KOPT-K1 (cell line): ENCODE results near the gene FKBP1B.
"Not testable (repeated sequence)": the region's sequence is repeated elsewhere in the genome, so short reads cannot be mapped to it uniquely, and the experiment has no call there.

Experiments
- H3K27ac ChIP-seq: fragments of 200-600 bp; sonication (generic); 2 replicates; pipeline ENCODE4 v1.5.1; 2016; ENCODE audit warnings: antibody characterized with exemption, mild to moderate bottlenecking, low read depth, low read length; ENCODE audit not compliant: poor library complexity, severe bottlenecking
- H3K36me3 ChIP-seq: fragments of 200-600 bp; sonication (generic); 2 replicates; pipeline ENCODE4 v1.5.1; 2017; ENCODE audit warnings: antibody characterized with exemption, mild to moderate bottlenecking, low read length, moderate library complexity; ENCODE audit not compliant: insufficient read depth
- H3K9me3 ChIP-seq: fragments of 200-600 bp; sonication (generic); 2 replicates; pipeline ENCODE4 v1.5.1; 2017; ENCODE audit warnings: antibody characterized with exemption, low read length, mild to moderate bottlenecking; ENCODE audit not compliant: insufficient read depth, poor library complexity, severe bottlenecking

Gene FKBP1B

GRCh38 chr2:24049485-24050021 is at the start of gene FKBP1B:
TSS of gene FKBP1B (plus strand) at chr2:24049741. CDS start at chr2:24049850, 109 bp downstream.
- Histone ChIP-seq H3K36me3 (no peaks in the 10 kb centered on the region), H3K9me3 (no peaks in the 10 kb centered on the region), H3K27ac (no peak within 1 kb of the TSS)

DNA sequence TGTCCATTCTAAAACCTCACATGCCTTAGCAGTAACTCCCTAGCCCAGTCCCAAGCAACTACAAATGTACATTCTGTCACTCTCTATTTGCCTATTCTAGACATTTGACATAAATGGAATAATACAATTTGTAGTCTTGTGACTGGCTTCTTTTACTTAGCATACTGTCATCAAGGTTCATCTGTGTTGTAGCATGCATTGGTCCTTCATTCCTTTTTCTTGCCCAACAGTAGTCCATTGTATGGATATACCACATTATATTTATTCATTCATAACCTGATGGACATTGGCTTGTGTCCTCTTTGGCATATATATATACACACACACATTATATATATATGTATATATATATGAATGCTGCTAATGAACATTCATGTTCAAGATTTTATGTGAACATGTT is 41.8 kb upstream of the FKBP1B start:
- Histone ChIP-seq H3K36me3 (no peaks in the 10 kb centered on the region), H3K27ac (no peak overlapping the region), H3K9me3 (no peaks in the 10 kb centered on the region)

DNA sequence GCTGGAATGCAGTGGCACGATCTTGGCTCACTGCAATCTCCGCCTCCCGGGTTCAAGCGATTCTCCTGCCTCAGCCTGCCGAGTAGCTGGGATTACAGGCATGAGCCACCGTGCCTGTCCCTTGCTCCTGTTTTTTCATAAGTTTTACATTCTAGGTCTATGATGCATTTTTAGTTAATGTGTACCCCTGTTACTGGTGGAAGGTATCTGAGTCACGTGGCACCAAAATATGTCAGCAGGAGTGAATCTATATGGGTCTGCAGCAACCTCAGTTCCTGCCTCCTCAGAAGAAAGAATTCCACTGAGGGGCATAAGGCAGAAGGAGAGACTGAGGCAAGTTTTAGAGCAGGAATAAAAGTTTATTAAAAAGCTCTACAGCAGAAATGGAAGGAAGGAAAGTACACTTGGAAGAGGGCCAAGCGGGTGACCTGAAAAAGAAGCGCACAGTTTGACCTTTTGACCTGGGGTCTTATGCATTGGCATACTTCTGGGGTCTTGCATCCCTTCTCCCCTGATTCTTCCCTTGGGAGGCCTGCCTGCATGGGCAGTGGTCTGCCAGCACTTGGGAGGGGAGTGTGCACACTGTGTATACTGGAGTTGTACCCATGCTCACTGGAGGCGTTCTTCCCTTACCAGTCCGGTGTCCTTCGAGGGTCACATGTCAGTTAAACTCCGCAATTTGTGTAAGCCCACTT is 40.7 kb upstream of the FKBP1B start:
- Histone ChIP-seq H3K36me3 (no peaks in the 10 kb centered on the region), H3K27ac (no peak overlapping the region), H3K9me3 (no peaks in the 10 kb centered on the region)

DNA sequence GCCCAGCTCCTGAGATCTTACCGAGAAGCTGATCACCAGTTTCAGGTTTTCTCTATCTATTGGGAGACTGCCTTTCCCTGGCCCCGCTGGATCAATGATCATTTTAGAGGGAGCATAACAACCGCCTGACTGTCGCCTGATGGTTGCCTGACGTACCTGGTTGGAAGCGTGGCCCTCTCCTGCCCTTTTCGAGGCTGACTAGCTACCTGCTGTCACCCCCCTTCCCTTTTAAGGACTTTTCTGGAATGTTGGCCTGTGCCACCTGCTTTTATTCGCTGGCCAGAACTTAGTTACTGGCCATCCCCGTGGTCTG is 40.2 kb upstream of the FKBP1B start:
- Histone ChIP-seq H3K27ac (no peak overlapping the region), H3K36me3 (no peaks in the 10 kb centered on the region), H3K9me3 (no peaks in the 10 kb centered on the region)

DNA sequence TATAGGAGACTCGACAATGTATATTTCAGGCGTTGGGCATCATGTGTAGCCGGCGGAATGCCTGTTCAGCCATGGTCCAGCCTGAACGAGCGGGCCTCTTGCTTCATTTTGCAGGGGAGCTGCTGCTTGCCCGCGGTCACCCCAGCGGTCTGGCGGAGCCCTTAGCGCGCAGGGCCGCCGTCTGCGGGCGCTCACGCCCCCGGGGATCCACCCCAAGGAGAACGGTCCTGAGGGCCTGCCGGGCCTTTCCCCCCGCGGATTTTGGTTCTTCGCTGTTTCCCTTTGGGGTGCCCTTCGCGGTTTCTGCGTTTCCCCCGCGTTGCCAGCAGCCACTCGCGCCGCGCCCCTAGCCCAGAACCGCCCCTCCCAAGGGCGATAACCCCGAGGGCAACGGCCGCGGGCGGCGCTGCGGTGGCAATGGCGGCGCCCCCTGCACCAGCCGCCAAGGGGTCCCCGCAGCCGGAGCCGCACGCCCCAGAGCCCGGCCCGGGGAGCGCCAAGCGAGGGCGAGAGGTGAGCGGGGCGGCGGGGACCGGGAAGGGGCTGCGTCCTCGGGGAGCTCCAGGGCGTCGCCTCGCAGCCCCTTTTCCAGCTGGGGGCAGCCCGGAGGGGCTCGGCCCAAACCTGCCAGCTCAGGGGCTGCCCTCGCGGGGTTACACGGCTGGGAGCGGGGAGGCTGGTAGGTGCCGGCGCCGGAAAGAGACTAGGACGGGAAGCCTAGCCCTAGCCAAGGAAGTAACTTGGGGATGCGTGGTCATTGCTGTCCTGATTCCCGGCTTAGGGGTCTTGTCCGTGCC is 39.7 kb upstream of the FKBP1B start, which contains the start of gene MFSD2B:
TSS of gene MFSD2B (plus strand) at position 406 of the 797 bp plus-strand sequence. CDS start at position 418, 12 bp downstream.
- Histone ChIP-seq H3K36me3 (no peaks in the 10 kb centered on the region), H3K9me3 (no peaks in the 10 kb centered on the region), H3K27ac (no peak within 1 kb of the TSS)

DNA sequence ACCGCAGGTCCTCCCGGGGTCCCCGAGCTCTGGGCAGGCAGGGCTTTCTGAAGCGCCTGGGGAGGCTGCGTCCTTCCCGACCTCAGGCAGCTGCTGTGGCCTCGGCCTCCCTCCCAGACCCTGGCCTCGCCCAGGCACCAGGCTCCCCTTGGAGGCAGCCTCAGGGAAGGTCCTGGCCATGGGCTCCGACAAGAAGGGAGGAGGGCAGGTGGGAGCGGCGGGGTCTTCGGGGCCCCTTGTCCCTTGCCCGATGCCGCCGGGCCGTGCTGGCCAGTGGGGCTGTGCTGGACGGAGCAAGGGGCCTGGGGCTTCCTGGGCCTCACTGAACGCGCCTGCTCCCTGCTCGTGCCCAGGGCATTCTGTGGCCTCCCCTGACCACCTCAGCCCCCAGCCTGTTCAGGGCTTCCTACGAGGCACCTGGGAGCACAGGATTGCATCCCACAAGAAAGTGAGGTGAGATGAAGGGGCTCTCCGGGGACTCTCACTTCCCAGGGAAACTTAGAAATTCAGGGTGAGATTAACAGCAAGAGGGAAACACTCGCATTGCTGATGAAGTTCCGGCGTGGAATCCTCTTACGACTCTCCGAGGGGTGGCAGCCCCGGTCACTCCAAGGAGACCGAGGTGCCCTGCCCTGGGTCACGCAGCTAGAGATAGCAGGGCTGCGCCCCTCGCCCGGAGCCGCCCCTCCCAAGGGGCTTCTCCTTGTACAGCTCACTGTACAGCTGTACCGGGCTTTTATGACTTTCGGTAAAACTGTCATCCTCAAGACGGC is 38.9 kb upstream of the FKBP1B start:
- no peaks in the 10 kb centered on the region for H3K9me3 ChIP-seq
- no peak overlapping the region for H3K27ac ChIP-seq
- H3K36me3 ChIP-seq, result no peaks in the 10 kb centered on the region

GRCh38 chr2:24011250-24012104 is 38.1 kb upstream of the FKBP1B start:
- no peak overlapping the region for H3K27ac ChIP-seq
- H3K36me3 ChIP-seq, result no peaks in the 10 kb centered on the region
- no peaks in the 10 kb centered on the region for H3K9me3 ChIP-seq

GRCh38 chr2:24012521-24013188 is 36.9 kb upstream of the FKBP1B start:
- Histone ChIP-seq H3K36me3 (no peaks in the 10 kb centered on the region), H3K9me3 (no peaks in the 10 kb centered on the region), H3K27ac (no peak overlapping the region)

GRCh38 chr2:24014902-24015301 is 34.6 kb upstream of the FKBP1B start:
- H3K27ac ChIP-seq, H3K9me3 ChIP-seq, H3K36me3 ChIP-seq: not testable (repeated sequence)

DNA sequence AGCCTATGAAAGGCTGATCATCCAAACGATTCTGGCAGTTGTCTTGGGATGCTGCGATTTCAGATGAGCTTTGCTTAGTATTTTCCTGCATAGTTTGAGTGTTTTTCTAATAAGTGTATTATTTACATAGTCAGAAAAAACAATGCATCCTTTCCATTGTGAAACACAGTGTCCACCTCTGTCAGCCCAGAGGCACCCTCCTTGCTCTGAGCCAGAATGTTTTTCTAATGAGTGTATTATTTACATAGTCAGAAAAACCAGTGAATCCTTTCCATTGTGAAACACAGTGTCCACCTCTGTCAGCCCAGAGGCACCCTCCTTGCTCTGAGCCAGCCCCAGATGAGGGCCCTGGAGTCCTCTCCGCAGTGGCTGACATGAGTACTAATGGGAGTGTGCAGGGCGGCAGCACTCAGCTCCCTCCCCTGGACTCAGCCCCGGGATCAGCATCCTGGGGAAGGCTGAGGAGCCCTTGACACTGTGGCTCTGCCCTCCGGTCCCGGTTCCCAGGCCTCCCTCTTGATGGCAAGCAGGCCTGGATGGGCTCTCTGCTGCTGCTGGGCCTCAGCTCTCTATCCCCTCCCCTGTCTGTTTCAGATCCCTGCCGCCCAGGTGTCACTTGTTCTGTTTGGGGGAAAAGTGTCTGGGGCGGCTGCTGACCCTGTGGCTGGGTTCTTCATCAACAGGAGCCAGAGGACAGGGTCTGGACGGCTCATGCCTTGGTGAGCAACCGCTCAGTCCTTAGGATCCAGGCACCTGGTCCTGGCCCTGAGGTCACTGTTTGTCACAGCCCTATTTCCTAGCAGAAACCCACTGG is 33.8 kb upstream of the FKBP1B start:
- Histone ChIP-seq H3K36me3 (no peaks in the 10 kb centered on the region), H3K27ac (no peak overlapping the region), H3K9me3 (no peaks in the 10 kb centered on the region)

DNA sequence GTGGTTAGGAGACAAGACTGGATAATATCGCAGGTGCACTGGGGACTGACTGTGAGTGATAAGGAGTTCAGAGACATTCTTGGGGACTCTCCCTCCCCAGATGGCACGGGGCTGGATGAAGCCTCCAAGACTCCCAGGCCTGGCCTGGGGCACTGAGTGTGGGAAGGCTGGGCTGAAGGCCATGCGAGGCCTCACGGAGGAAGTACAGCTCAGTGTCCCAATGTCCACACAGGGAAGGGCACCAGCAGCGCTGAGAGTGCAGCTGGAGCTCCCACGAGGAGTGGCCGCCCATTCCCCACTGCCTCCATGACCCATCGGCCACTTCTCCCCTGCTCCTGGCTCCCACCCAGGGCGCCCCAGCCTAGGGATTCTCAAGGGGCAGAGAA is 33.2 kb upstream of the FKBP1B start:
- Histone ChIP-seq H3K9me3 (no peaks in the 10 kb centered on the region), H3K27ac (no peak overlapping the region), H3K36me3 (no peaks in the 10 kb centered on the region)

- no peaks in the 10 kb centered on the region for H3K9me3 ChIP-seq
- no peak overlapping the region for H3K27ac ChIP-seq
- H3K36me3 ChIP-seq, result peaks cover 6% of the 10 kb centered on the region; the same call in 1 of the 2 replicates
Observed at GRCh38 chr2:24016853-24017703, 32.5 kb upstream of the FKBP1B start.

DNA sequence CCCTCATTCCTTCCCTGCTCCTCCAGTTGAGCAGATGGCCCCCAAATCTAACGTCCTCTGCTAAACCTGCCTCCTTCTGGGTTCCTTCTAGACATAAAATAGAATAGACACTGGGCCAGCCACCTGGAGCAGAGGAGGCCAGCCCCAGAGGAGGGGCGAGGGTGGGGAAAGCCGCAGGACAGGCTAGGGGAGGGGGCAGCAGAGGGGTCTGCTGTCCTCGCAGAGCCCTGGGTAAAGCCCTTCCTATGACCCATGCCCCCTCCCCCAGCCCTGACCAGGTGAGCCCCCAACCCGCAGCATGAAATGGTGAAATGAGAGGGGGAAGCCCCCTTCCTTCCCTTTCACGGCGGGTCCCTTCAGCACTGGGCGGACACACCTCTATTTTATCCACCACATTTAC is 31.8 kb upstream of the FKBP1B start:
- Histone ChIP-seq H3K36me3 (peaks cover 12% of the 10 kb centered on the region; the same call in 1 of the 2 replicates), H3K9me3 (no peaks in the 10 kb centered on the region), H3K27ac (no peak overlapping the region)
